GM21367 (cell line): ENCODE data around the gene BMPER.

Experiments used
- ATAC-seq: cut with Tn5 transposase; IDR thresholded peaks from one replicate; pipeline ENCODE4 v1.9.1; 2021; ENCODE audit not compliant: unreplicated experiment

The BMPER gene

GRCh38 chr7:33887266-33887975 is 17.9 kb upstream of the BMPER start:
- no peak for ATAC-seq

GRCh38 chr7:33888166-33888565 is 17.2 kb upstream of the BMPER start:
- ATAC-seq = no peak

- ATAC-seq = no peak
Observed at GRCh38 chr7:33892945-33893344, 12.4 kb upstream of the BMPER start.

- ATAC-seq = no peak
Observed at GRCh38 chr7:33893377-33893776, 12.0 kb upstream of the BMPER start.

GRCh38 chr7:33895025-33895804 is 10.1 kb upstream of the BMPER start:
- ATAC-seq = peak; percentile 99

GRCh38 chr7:33900501-33900900 is 4.8 kb upstream of the BMPER start:
- ATAC-seq = no peak

- no peak for ATAC-seq
Observed at GRCh38 chr7:33901199-33901598, 4.1 kb upstream of the BMPER start.

GRCh38 chr7:33901847-33902246 is 3.5 kb upstream of the BMPER start:
- ATAC-seq = no peak

- no peak for ATAC-seq
Observed at GRCh38 chr7:33902746-33903145, 2.6 kb upstream of the BMPER start.

GRCh38 chr7:33903791-33904680 is 1.3 kb upstream of the BMPER start:
- ATAC-seq = no peak

GRCh38 chr7:33904681-33905388 is 504 bp upstream of the BMPER start:
- no peak for ATAC-seq

- ATAC-seq = no peak
Observed at GRCh38 chr7:33906697-33907096, 1.4 kb downstream of the BMPER start.

- ATAC-seq = no peak
Observed at GRCh38 chr7:33907625-33908024, 2.3 kb downstream of the BMPER start.

GRCh38 chr7:33909318-33909717 is 4.0 kb downstream of the BMPER start:
- no peak for ATAC-seq

- ATAC-seq = no peak
Observed at GRCh38 chr7:33909755-33910154, 4.4 kb downstream of the BMPER start.

- ATAC-seq = no peak
Observed at GRCh38 chr7:33910756-33911155, 5.4 kb downstream of the BMPER start.

- no peak for ATAC-seq
Observed at GRCh38 chr7:33916357-33917081, 11.2 kb downstream of the BMPER start.

GRCh38 chr7:33917661-33918060 is 12.3 kb downstream of the BMPER start:
- no peak for ATAC-seq

GRCh38 chr7:33918438-33919143 is 13.3 kb downstream of the BMPER start:
- ATAC-seq = no peak

GRCh38 chr7:33919449-33919848 is 14.1 kb downstream of the BMPER start:
- no peak for ATAC-seq
